GM23248 (cell line): Measurements from ENCODE around the gene ANXA8. TPM values are rescaled to one million over a fixed set of nuclear protein-coding genes. Genes with fewer than 3 reads are reported as not detected.

Source experiments
- DNase-seq: peaks from one replicate; pipeline ENCODE4 v3.0.0-alpha.2; 2015
- H2AFZ ChIP-seq: fragments of 200-600 bp; sonication (generic); 2 replicates; pipeline ENCODE4 v1.6.1; 2016; ENCODE audit warnings: antibody characterized with exemption
- H3F3A ChIP-seq: fragments of 200-600 bp; sonication (generic); 2 replicates; pipeline ENCODE4 v1.6.1; 2016; ENCODE audit warnings: mild to moderate bottlenecking, antibody characterized with exemption, mixed run types; ENCODE audit not compliant: insufficient read depth
- H3K27ac ChIP-seq: fragments of 200-600 bp; sonication (generic); 2 replicates; pipeline ENCODE4 v1.5.1; 2016; ENCODE audit warnings: mild to moderate bottlenecking
- H3K27me3 ChIP-seq: fragments of 200-600 bp; sonication (generic); replicated peaks from 2 replicates; pipeline ENCODE4 v1.6.1; 2016; ENCODE audit warnings: mild to moderate bottlenecking; ENCODE audit not compliant: insufficient read depth
- H3K36me3 ChIP-seq: fragments of 200-600 bp; sonication (generic); 2 replicates; pipeline ENCODE4 v1.6.1; 2016; ENCODE audit warnings: low read depth, mild to moderate bottlenecking
- H3K4me1 ChIP-seq: fragments of 200-600 bp; sonication (generic); 2 replicates; pipeline ENCODE4 v1.6.1; 2016; ENCODE audit warnings: mild to moderate bottlenecking; ENCODE audit not compliant: insufficient read depth
- H3K4me2 ChIP-seq: fragments of 200-600 bp; sonication (generic); one replicate; pipeline ENCODE4 v1.6.1; 2016; ENCODE audit warnings: mild to moderate bottlenecking; ENCODE audit not compliant: unreplicated experiment
- H3K4me3 ChIP-seq: fragments of 200-600 bp; sonication (generic); 2 replicates; pipeline ENCODE4 v1.5.1; 2016; ENCODE audit warnings: mild to moderate bottlenecking
- H3K79me2 ChIP-seq: fragments of 200-600 bp; sonication (generic); 2 replicates; pipeline ENCODE4 v1.6.1; 2016; ENCODE audit warnings: mild to moderate bottlenecking; ENCODE audit not compliant: insufficient read depth
- H3K9ac ChIP-seq: fragments of 200-600 bp; sonication (generic); 2 replicates; pipeline ENCODE4 v1.6.1; 2016; ENCODE audit warnings: mild to moderate bottlenecking
- H3K9me2 ChIP-seq: fragments of 200-600 bp; sonication (generic); 2 replicates; pipeline ENCODE4 v1.6.1; 2016; ENCODE audit warnings: mixed run types, mild to moderate bottlenecking, moderate library complexity; ENCODE audit not compliant: insufficient read depth
- H3K9me3 ChIP-seq: fragments of 200-600 bp; sonication (generic); one replicate; pipeline ENCODE4 v1.6.1; 2017; ENCODE audit warnings: low read depth
- H4K20me1 ChIP-seq: fragments of 200-600 bp; sonication (generic); 2 replicates; pipeline ENCODE4 v1.6.0; 2016; ENCODE audit not compliant: insufficient read depth
- EZH2 ChIP-seq: fragments of 200-600 bp; sonication (generic); IDR thresholded peaks from 2 replicates; pipeline ENCODE4 v1.6.1; 2018; ENCODE audit warnings: antibody characterized with exemption, mild to moderate bottlenecking; ENCODE audit not compliant: insufficient read depth, poor library complexity, severe bottlenecking
- EZH2phosphoT487 ChIP-seq: fragments of 200-600 bp; sonication (generic); IDR thresholded peaks from 2 replicates; pipeline ENCODE4 v1.6.1; 2018; ENCODE audit warnings: antibody characterized with exemption, moderate library complexity, mild to moderate bottlenecking, low read depth; ENCODE audit not compliant: insufficient read depth
- WGBS, 2 experiments: methylation state at CpG; one replicate each; pipeline ENCODE4 v1.1.6; 2015 to 2017; ENCODE audit warnings: low lambda C conversion rate in 2 of 2, low coverage in 1 of 2; ENCODE audit errors: missing lambda C conversion rate in 2 of 2; 5-methylcytosine and 5-hydroxymethylcytosine counted together
- in situ Hi-C: fragments of 300-500 bp; cut with MboI; formaldehyde crosslinking; loops from 2 replicates; pipeline ENCODE4 v1.15.0; 2020
- polyA plus RNA-seq: library from polyadenylated mRNA; unstranded; fragments of >200 nt; fragmentation: Nextera tagmentation; extraction: Ambion mirVana; gene quantifications from 2 replicates; pipeline ENCODE4 v1.2.1, GENCODE V29; 2016
- total RNA-seq: library from RNA; depleted of rRNA; stranded (reverse); fragments of >200 nt; shearing (Covaris generic); gene quantifications from 2 replicates; pipeline ENCODE4 v1.2.3, GENCODE V29; 2014

ANXA8 gene
- total and polyA plus RNA-seq, 2 experiments from 2014 or later = 3.4 to 4.5 TPM

DNA sequence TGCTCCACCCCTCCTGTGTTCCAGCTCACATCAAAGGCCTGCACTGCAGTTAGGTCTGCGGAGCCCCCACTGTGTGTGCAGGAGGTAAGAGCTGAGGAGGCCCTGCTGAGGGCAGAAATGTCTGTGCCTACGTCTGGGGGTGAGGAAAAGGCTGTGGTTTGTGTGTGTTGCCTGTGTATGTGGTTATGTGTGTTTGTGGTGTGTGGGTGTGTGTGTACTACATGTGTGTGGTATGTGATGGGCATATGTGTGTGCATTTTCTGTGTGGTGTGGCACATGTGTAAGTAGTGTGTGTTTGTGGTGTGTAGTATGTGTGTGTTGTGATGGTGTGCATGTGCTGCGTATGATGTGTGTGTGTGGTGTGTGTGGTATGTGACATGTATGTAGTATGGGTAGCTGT, 36.2 kb downstream of the ANXA8 start:
- Histone ChIP-seq H3K9me2 (no peaks in the 10 kb centered on the region), H3K4me3 (no peak overlapping the region), H4K20me1 (no peaks in the 10 kb centered on the region), H3K27ac (no peak overlapping the region), H3K36me3 (no peaks in the 10 kb centered on the region), H3K4me1 (no peaks in the 10 kb centered on the region), H3K9ac (no peak overlapping the region), H3K9me3 (no peaks in the 10 kb centered on the region), H3K27me3 (no peaks in the 10 kb centered on the region), H2AFZ (no peak overlapping the region), H3K79me2 (no peaks in the 10 kb centered on the region), H3F3A (no peaks in the 10 kb centered on the region), H3K4me2 (no peak overlapping the region)
- WGBS, 2 experiments = 82 to 83% methylated on average over 3 of the region's 3 CpGs
- TF ChIP-seq EZH2phosphoT487 = no peak
- TF ChIP-seq EZH2 = no peak
- no peak for DNase-seq
- in situ Hi-C loops = no loop called here

DNA sequence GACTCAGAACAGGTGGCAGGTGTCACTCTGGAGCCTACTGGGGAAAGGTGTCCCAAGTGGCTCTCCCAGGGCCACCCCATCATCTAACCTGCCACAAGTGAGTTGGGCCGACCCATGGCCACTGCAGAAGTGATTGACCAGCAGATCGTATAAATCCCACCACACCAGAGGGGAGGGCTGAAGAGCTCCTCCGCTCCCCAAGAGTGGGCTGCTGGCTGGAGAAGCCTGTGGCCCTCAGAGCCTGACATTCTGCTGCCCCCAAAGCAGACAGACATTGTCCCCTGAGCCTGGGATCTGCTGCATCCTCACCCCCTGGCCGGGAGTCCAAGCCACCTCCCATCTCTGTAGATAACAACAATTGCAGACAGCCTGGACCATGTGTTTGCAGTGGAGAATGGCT, 36.7 kb downstream of the ANXA8 start:
- Histone ChIP-seq H4K20me1 (no peaks in the 10 kb centered on the region), H3K79me2 (no peaks in the 10 kb centered on the region), H3K9me3 (no peaks in the 10 kb centered on the region), H3K9me2 (no peaks in the 10 kb centered on the region), H3K4me3 (no peak overlapping the region), H3K4me2 (no peak overlapping the region), H3K4me1 (no peaks in the 10 kb centered on the region), H3K27me3 (no peaks in the 10 kb centered on the region), H3K9ac (no peak overlapping the region), H2AFZ (no peak overlapping the region), H3K36me3 (no peaks in the 10 kb centered on the region), H3F3A (no peaks in the 10 kb centered on the region), H3K27ac (no peak overlapping the region)
- 29 to 39% methylated on average over 4 of the region's 4 CpGs for WGBS, 2 experiments
- no peak for DNase-seq
- in situ Hi-C loops = no loop called here
- TF ChIP-seq EZH2 = no peak
- no peak for TF ChIP-seq EZH2phosphoT487

DNA sequence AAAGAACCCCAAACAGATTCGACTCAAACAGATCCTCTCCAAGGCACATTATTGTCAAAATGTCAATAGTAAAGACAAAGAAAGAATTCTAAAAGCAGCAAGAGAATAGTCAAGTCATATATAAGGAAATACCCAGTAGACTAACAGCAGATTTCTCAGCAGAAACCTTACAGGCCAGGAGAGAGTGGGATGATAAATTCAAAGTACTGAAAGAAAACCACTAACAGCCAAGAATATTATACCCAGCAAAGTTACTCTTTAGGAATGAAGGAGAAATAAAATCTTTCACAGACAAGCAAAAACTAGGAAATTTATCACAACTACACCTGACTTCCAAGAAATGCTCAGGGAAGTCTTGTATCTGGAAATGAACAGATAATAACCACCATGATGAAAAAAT, 38.2 kb downstream of the ANXA8 start:
- Histone ChIP-seq H3K9me3 (no peaks in the 10 kb centered on the region), H3K27me3 (no peaks in the 10 kb centered on the region), H3K4me3 (no peak overlapping the region), H3K9me2 (no peaks in the 10 kb centered on the region), H4K20me1 (no peaks in the 10 kb centered on the region), H3K27ac (no peak overlapping the region), H3F3A (no peaks in the 10 kb centered on the region), H3K4me1 (no peaks in the 10 kb centered on the region), H3K9ac (no peak overlapping the region), H2AFZ (no peak overlapping the region), H3K4me2 (no peak overlapping the region), H3K79me2 (no peaks in the 10 kb centered on the region), H3K36me3 (no peaks in the 10 kb centered on the region)
- no peak for TF ChIP-seq EZH2phosphoT487
- TF ChIP-seq EZH2 = no peak
- no peak for DNase-seq
- 57 to 79% methylated on average over 1 of the region's 1 CpG for WGBS, 2 experiments
- in situ Hi-C loops = no loop called here

DNA sequence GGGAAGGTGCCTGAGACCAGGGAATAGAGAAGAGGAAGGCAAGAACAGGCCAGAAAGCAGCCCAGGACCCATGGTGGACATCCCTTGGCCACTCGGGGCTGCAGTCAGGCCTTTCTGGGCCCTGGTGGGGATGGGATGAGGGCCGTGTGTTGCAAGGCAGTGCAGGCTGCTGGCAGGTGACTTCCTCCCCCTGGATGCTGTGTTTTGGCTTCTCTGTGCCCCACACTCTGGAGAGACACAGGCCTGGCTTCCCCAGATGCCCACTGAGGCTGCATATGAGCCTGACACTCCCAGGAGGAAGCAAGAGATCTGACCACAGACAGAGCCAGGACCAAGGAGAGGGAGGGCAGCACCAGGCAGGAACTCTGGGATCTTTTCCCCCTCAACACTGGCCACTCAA, 39.9 kb downstream of the ANXA8 start:
- in situ Hi-C loops = no loop called here
- WGBS, 2 experiments = 21 to 45% methylated on average over 2 of the region's 2 CpGs
- H3K4me1 ChIP-seq = no peaks in the 10 kb centered on the region
- H3K36me3 ChIP-seq = no peaks in the 10 kb centered on the region
- H3K4me3 ChIP-seq = no peak overlapping the region
- H3K79me2 ChIP-seq = no peaks in the 10 kb centered on the region
- H3K9me3 ChIP-seq = no peaks in the 10 kb centered on the region
- no peak overlapping the region for H3K9ac ChIP-seq
- DNase-seq = no peak
- H3K4me2 ChIP-seq = no peak overlapping the region
- H4K20me1 ChIP-seq = no peaks in the 10 kb centered on the region
- no peak for TF ChIP-seq EZH2
- TF ChIP-seq EZH2phosphoT487 = no peak
- no peaks in the 10 kb centered on the region for H3F3A ChIP-seq
- H2AFZ ChIP-seq = no peak overlapping the region
- H3K27ac ChIP-seq = no peak overlapping the region
- no peaks in the 10 kb centered on the region for H3K27me3 ChIP-seq
- no peaks in the 10 kb centered on the region for H3K9me2 ChIP-seq

DNA sequence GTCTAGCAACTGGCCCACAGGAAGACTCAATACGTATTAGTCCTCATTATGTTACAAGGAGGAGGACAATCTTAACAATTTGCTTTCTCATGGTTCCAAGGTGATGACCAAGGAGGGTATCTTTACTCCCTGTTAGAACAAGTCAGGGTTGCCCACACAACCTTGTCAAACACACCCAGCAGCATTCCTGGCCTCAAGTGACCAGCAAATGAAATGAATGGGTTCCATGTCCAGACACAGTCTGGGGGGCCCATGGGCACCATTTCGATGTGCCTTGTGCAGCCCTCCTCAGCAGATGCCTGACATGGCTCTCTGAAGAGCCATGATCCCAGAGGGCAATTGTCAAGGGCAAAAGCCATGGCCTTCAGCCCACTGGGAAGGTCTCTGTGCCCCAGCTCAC, 40.8 kb downstream of the ANXA8 start:
- in situ Hi-C loops = no loop called here
- Histone ChIP-seq H3K27ac (no peak overlapping the region), H3K36me3 (no peaks in the 10 kb centered on the region), H3K4me2 (no peak overlapping the region), H4K20me1 (no peaks in the 10 kb centered on the region), H3K79me2 (no peaks in the 10 kb centered on the region), H3K9me2 (no peaks in the 10 kb centered on the region), H3K4me3 (no peak overlapping the region), H3K4me1 (no peaks in the 10 kb centered on the region), H3F3A (no peaks in the 10 kb centered on the region), H3K27me3 (no peaks in the 10 kb centered on the region), H3K9ac (no peak overlapping the region), H3K9me3 (no peaks in the 10 kb centered on the region), H2AFZ (no peak overlapping the region)
- 27 to 42% methylated on average over 2 of the region's 2 CpGs for WGBS, 2 experiments
- TF ChIP-seq EZH2 (no peak), EZH2phosphoT487 (no peak)
- no peak for DNase-seq
